ENCODE results near the gene PTCH1.

GRCh38 chr9:95533996-95534680 lies 17.4 kb upstream of the PTCH1 start:
- TF ChIP-seq CTCF (IDR thresholded peaks at IDR 0.05; ENCODE audit: low read depth, low read length, missing input control) = no peak
- no peak for TF ChIP-seq ATF3 (IDR thresholded peaks at IDR 0.05)
- no peak for TF ChIP-seq FOXA2 (IDR thresholded peaks at IDR 0.05)
- TF ChIP-seq REST (IDR thresholded peaks at IDR 0.05) = no peak
- TF ChIP-seq FOXA1 (IDR thresholded peaks at IDR 0.05) = no peak
- no peak for TF ChIP-seq ZBTB33 (IDR thresholded peaks at IDR 0.05)
- TF ChIP-seq YY1 (IDR thresholded peaks at IDR 0.05) = no peak
- TF ChIP-seq TAF1 (conservative IDR thresholded peaks at IDR 0.05) = no peak
- TF ChIP-seq MAX (IDR thresholded peaks at IDR 0.05) = no peak
- no peak for TF ChIP-seq GABPA (IDR thresholded peaks at IDR 0.05 in 1 of 2, conservative IDR thresholded peaks at IDR 0.05 in 1 of 2)
- TF ChIP-seq JUND (IDR thresholded peaks at IDR 0.05) = no peak
- TF ChIP-seq SP1 (IDR thresholded peaks at IDR 0.05) = no peak
- no peak for TF ChIP-seq RXRA (IDR thresholded peaks at IDR 0.05)
